Heart right ventricle (tissue), 16 donors: ENCODE measurements around the gene LST1. TPM values are rescaled to one million over a fixed set of nuclear protein-coding genes. Genes with fewer than 3 reads are reported as not detected.
A peak's percentile ranks its signal among the peaks of the same experiment; 100 is the strongest.
"Not testable (repeated sequence)": the region's sequence is repeated elsewhere in the genome, so short reads cannot be mapped to it uniquely, and the experiment has no call there.

Experiments
- ATAC-seq, 8 donors: fragments of 200-7000 bp; cut with Tn5 transposase; one replicate each; pipeline ENCODE4 v1.9.1; 2020; ENCODE audit warnings: mild to moderate bottlenecking in 8 of 8, moderate library complexity in 8 of 8, moderate number of reproducible peaks in 1 of 8
- DNase-seq, 2 donors: peaks; one replicate each; pipeline ENCODE4 v3.0.0-alpha.2; 2020
- H3K27ac ChIP-seq, 10 donors: fragments of 200-600 bp; sonication (generic) in 2 of 10; one replicate each; pipeline versions ENCODE4 v1.5.0 to v1.8.0; 2020 to 2022; ENCODE audit warnings: mild to moderate bottlenecking in 3 of 10
- H3K27me3 ChIP-seq, 7 donors: fragments of 200-600 bp; one replicate each; pipeline ENCODE4 v1.8.0; 2021 to 2022; ENCODE audit warnings: mild to moderate bottlenecking in 2 of 7
- H3K36me3 ChIP-seq, 9 donors: fragments of 200-600 bp; sonication (generic) in 1 of 9; one replicate each; pipeline versions ENCODE4 v1.5.0 to v1.8.0; 2020 to 2022; ENCODE audit warnings: mild to moderate bottlenecking in 2 of 9
- H3K4me1 ChIP-seq, 9 donors: fragments of 200-600 bp; sonication (generic) in 1 of 9; one replicate each; pipeline versions ENCODE4 v1.5.0 to v1.8.0; 2020 to 2022; ENCODE audit warnings: mild to moderate bottlenecking in 4 of 9
- H3K4me3 ChIP-seq, 10 donors: fragments of 200-600 bp; sonication (generic) in 2 of 10; one replicate each; pipeline versions ENCODE4 v1.5.0 to v1.8.0; 2020 to 2022; ENCODE audit warnings: mild to moderate bottlenecking in 7 of 10, moderate library complexity in 2 of 10
- H3K9me3 ChIP-seq, 11 donors: fragments of 200-600 bp in 10 of 11; sonication (generic) in 2 of 11; one replicate each; pipeline versions ENCODE4 v1.5.0 to v1.8.0; 2013 to 2022; ENCODE audit warnings: mild to moderate bottlenecking in 2 of 11, control low read depth in 1 of 11, moderate library complexity in 1 of 11
- CTCF ChIP-seq, 9 donors: fragments of 200-600 bp; sonication (generic) in 2 of 9; IDR thresholded peaks; one replicate each; pipeline versions ENCODE4 v1.5.0 to v1.8.0; 2021 to 2022; ENCODE audit warnings: antibody characterized with exemption in 9 of 9, mild to moderate bottlenecking in 5 of 9, moderate library complexity in 1 of 9
- WGBS, 2 donors: extraction: QIAGEN DNeasy Blood & Tissue Kit; methylation state at CpG; one replicate each; pipeline ENCODE4 v1.1.7; 2013; ENCODE audit warnings: inconsistent platforms in 1 of 2; 5-methylcytosine and 5-hydroxymethylcytosine counted together
- intact Hi-C, 10 donors: fragments of 100-400 bp; cut with DNase I; formaldehyde crosslinking; loops; one replicate each; pipeline versions ENCODE4 v1.11.1 to v1.14.2; 2022
- polyA plus RNA-seq, 2 donors: library from polyadenylated mRNA; stranded (reverse); fragments of 200-250 nt; gene quantifications; one replicate each; pipeline ENCODE4 v1.2.3, GENCODE V29; 2013
- total RNA-seq, 10 donors: library from RNA; stranded (reverse); fragmentation: NEBNext Ultra II Directional in 3 of 10; extraction: Animal tissue kit (Norgen Biotek cat#: 25700) in 3 of 10; gene quantifications; one replicate each; pipeline versions ENCODE4 v1.2.1 to v1.2.4, GENCODE V29; 2021 to 2023
- donor health status: Arrhythmogenic right ventricular cardiomyopathy.
- donor health status: ischemic (EF 13 %, LVEDD 7.1; RV severe dilation, severe dysfunction).
- donor health status: healthy with polysubstance abuse.
- donor health status: DM: no; HTN: yes; CAD: no.
- donor health status: DM: no; HTN: no; CAD: no.
- donor health status: ischemic (EF 25% LVEDD 6.9; RV normal size, moderate dysfunction).
- donor health status: ischemic (EF 25% LVEDD 5.7; RV mildly dilated, moderate dysfunction).
- donor health status: healthy.
- donor health status: DM: yes; HTN: yes; CAD: no.
- donor health status: Ischemic cardiomyopathy.
- donor health status: ischemic (EF 35%, LVEDD 5.7; RV mildly dilated, moderate dysfunction).
- donor health status: nonischemic (EF 11% LVEDD 7.7; RV severe dilation, severe dysfunction).
- donor health status: DM: yes; HTN: yes; CAD: no.
- donor health status: PGD.
- donor health status: ischemic (EF 29% LVEDD 5.4; RV normal size, mild dysfunction).
- donor health status: nonischemic (EF 23%, LVEDD 6.1; RV moderate dilation, normal function).

The LST1 gene
- total and polyA plus RNA-seq, 12 donors, result 2.6 to 35.6 (median 5.1) TPM

GRCh38 chr6:31586599-31587281 is 663 bp downstream of the LST1 start:
- DNase-seq, result no peak
- H3K27me3 ChIP-seq, result peaks cover 0 to 9% (median 0%) of the 10 kb centered on the region in 7 donors
- H3K4me1 ChIP-seq, result peaks cover 0 to 70% (median 11%) of the 10 kb centered on the region in 9 donors
- peaks cover 0 to 8% (median 0%) of the 10 kb centered on the region in 9 donors for H3K36me3 ChIP-seq
- intact Hi-C loops, result no loop called here
- peak; percentile 47 to 74 (median 56) for ATAC-seq
- TF ChIP-seq CTCF (IDR thresholded peaks at IDR 0.05), result no peak
- H3K4me3 ChIP-seq, result peak overlapping the region in 3 of 10 donors; percentile 11 to 51 (median 20)
- WGBS, 2 donors, result 63% methylated on average over 9 of the region's 9 CpGs
- H3K9me3 ChIP-seq, result no peaks in the 10 kb centered on the region
- peak overlapping the region in 5 of 10 donors; percentile 22 to 94 (median 44) for H3K27ac ChIP-seq

GRCh38 chr6:31587791-31588777 is 2.0 kb downstream of the LST1 start:
- no peaks in the 10 kb centered on the region for H3K9me3 ChIP-seq
- no peak for TF ChIP-seq CTCF (IDR thresholded peaks at IDR 0.05)
- ATAC-seq (no peak), DNase-seq (no peak)
- peak overlapping the region in 4 of 10 donors; percentile 0 to 51 (median 6) for H3K4me3 ChIP-seq
- peaks cover 0 to 57% (median 3%) of the 10 kb centered on the region in 9 donors for H3K4me1 ChIP-seq
- peaks cover 0 to 9% (median 0%) of the 10 kb centered on the region in 7 donors for H3K27me3 ChIP-seq
- WGBS, 2 donors, result 70 to 73% methylated on average over 12 of the region's 12 CpGs
- peak overlapping the region in 3 of 10 donors; percentile 44 to 94 (median 67) for H3K27ac ChIP-seq
- H3K36me3 ChIP-seq, result peaks cover 0 to 8% (median 0%) of the 10 kb centered on the region in 9 donors
- intact Hi-C loops, result no loop called here

- Histone ChIP-seq H3K36me3 (peaks cover 0 to 8% (median 0%) of the 10 kb centered on the region in 9 donors), H3K4me3 (no peak overlapping the region), H3K9me3 (no peaks in the 10 kb centered on the region), H3K27ac (peak overlapping the region in 1 of 10 donors; percentile 94), H3K4me1 (peaks cover 0 to 55% (median 3%) of the 10 kb centered on the region in 9 donors), H3K27me3 (peaks cover 0 to 9% (median 0%) of the 10 kb centered on the region in 7 donors)
- no peak for DNase-seq
- intact Hi-C loops, result no loop called here
- 40 to 52% methylated on average over 9 of the region's 9 CpGs for WGBS, 2 donors
- ATAC-seq, result peak in 1 of 8 donors; percentile 12
- TF ChIP-seq CTCF (IDR thresholded peaks at IDR 0.05), result no peak
Measured at GRCh38 chr6:31588871-31589650, 3.0 kb downstream of the LST1 start.

- H3K4me3 ChIP-seq, H3K9me3 ChIP-seq, ATAC-seq, H3K27me3 ChIP-seq, intact Hi-C loops, DNase-seq, H3K27ac ChIP-seq, H3K36me3 ChIP-seq: not testable (repeated sequence)
- 82 to 92% methylated on average over 5 of the region's 5 CpGs for WGBS, 2 donors
- H3K4me1 ChIP-seq, result peaks cover 0 to 39% (median 3%) of the 10 kb centered on the region in 9 donors
Measured at GRCh38 chr6:31590691-31591090, 4.6 kb downstream of the LST1 start.
